Breast epithelium (tissue), 3 donors: ENCODE data around the gene AURKAIP1.

Experiments
- POLR2AphosphoS5 ChIP-seq, 3 donors: sonication (generic); formaldehyde crosslinking; IDR thresholded peaks; one replicate each; pipeline ENCODE4 v1.6.1; 2017; ENCODE audit warnings: antibody characterized with exemption in 3 of 3
- TF ChIP-seq, protein P1 (sequence below), 3 donors: fragments of 450-650 bp; IDR thresholded peaks; one replicate each; pipeline ENCODE4 v1.5.1; 2016 to 2017; ENCODE audit warnings: antibody characterized with exemption in 3 of 3, mild to moderate bottlenecking in 3 of 3, moderate library complexity in 3 of 3

DNA sequence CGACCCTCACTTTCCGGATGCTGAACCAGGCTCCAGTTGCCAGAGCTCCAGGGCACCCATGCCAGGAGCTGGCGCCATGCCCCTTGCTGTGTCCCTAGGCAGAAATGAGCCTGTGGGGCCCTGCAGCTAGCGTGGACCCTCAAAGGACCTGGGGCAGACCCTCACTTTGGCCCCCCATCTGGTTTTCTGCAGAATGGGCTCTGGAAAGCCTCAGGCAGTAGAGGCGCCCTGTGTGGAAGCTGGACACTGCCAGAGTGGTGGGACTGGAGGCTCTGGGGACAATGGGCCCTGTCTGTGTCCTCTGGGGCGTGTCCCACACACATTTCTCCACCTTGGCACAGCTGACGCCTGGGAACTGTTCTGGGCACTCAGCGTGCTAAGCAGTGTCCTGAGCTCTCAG, 6.3 kb upstream of the AURKAIP1 start:
- TF ChIP-seq, protein P1, sequence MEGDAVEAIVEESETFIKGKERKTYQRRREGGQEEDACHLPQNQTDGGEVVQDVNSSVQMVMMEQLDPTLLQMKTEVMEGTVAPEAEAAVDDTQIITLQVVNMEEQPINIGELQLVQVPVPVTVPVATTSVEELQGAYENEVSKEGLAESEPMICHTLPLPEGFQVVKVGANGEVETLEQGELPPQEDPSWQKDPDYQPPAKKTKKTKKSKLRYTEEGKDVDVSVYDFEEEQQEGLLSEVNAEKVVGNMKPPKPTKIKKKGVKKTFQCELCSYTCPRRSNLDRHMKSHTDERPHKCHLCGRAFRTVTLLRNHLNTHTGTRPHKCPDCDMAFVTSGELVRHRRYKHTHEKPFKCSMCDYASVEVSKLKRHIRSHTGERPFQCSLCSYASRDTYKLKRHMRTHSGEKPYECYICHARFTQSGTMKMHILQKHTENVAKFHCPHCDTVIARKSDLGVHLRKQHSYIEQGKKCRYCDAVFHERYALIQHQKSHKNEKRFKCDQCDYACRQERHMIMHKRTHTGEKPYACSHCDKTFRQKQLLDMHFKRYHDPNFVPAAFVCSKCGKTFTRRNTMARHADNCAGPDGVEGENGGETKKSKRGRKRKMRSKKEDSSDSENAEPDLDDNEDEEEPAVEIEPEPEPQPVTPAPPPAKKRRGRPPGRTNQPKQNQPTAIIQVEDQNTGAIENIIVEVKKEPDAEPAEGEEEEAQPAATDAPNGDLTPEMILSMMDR (IDR thresholded peaks at IDR 0.05): no peak
- no peak for TF ChIP-seq POLR2AphosphoS5 (IDR thresholded peaks at IDR 0.05)
